AG10803 (cell line): ENCODE data around the gene TP73.
A peak's percentile ranks its signal among the peaks of the same experiment; 100 is the strongest.

ENCODE experiments used
- DNase-seq: peaks from one replicate; pipeline ENCODE4 v3.0.0; 2010; ENCODE audit warnings: low read depth
- H3K4me3 ChIP-seq: 2 replicates; pipeline ENCODE4 v1.5.1; 2011; ENCODE audit warnings: mild to moderate bottlenecking, low read length, control low read depth
- TF ChIP-seq, protein P1 (sequence below): conservative IDR thresholded peaks from 2 replicates; pipeline ENCODE4 v1.5.1; 2011; ENCODE audit warnings: mild to moderate bottlenecking, low read length, control low read depth, inconsistent platforms

Gene TP73

DNA sequence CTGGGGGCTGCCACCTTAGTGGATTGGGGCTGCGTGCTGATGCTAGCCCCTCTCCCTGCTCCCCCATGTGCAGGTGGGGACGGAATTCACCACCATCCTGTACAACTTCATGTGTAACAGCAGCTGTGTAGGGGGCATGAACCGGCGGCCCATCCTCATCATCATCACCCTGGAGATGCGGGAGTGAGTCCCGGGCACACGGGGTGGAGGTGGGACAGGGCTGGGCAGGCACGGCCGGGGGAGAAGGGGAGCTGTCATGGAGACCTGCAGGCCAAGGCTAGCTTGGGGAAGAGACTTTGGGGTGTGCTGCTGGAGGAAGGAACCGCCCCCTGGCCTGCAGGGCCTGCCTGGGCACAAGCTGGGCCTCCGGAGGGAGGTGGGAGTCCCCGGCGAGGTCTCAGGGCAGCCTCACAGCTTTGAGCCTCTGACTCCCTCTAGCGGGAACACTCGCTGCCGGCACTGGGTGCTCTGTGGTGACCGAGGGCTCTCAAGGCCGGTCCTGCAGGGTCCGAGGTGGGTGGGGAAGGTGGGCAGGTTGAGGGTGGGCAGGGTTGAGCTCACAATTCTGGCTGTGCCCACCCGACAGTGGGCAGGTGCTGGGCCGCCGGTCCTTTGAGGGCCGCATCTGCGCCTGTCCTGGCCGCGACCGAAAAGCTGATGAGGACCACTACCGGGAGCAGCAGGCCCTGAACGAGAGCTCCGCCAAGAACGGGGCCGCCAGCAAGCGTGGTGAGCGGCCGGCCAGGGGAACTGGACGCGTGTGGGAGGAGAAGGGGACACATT is 74.9 kb downstream of the TP73 start:
- TF ChIP-seq, protein P1, sequence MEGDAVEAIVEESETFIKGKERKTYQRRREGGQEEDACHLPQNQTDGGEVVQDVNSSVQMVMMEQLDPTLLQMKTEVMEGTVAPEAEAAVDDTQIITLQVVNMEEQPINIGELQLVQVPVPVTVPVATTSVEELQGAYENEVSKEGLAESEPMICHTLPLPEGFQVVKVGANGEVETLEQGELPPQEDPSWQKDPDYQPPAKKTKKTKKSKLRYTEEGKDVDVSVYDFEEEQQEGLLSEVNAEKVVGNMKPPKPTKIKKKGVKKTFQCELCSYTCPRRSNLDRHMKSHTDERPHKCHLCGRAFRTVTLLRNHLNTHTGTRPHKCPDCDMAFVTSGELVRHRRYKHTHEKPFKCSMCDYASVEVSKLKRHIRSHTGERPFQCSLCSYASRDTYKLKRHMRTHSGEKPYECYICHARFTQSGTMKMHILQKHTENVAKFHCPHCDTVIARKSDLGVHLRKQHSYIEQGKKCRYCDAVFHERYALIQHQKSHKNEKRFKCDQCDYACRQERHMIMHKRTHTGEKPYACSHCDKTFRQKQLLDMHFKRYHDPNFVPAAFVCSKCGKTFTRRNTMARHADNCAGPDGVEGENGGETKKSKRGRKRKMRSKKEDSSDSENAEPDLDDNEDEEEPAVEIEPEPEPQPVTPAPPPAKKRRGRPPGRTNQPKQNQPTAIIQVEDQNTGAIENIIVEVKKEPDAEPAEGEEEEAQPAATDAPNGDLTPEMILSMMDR: peak; percentile 44
- no peak for DNase-seq
- no peak overlapping the region for H3K4me3 ChIP-seq

DNA sequence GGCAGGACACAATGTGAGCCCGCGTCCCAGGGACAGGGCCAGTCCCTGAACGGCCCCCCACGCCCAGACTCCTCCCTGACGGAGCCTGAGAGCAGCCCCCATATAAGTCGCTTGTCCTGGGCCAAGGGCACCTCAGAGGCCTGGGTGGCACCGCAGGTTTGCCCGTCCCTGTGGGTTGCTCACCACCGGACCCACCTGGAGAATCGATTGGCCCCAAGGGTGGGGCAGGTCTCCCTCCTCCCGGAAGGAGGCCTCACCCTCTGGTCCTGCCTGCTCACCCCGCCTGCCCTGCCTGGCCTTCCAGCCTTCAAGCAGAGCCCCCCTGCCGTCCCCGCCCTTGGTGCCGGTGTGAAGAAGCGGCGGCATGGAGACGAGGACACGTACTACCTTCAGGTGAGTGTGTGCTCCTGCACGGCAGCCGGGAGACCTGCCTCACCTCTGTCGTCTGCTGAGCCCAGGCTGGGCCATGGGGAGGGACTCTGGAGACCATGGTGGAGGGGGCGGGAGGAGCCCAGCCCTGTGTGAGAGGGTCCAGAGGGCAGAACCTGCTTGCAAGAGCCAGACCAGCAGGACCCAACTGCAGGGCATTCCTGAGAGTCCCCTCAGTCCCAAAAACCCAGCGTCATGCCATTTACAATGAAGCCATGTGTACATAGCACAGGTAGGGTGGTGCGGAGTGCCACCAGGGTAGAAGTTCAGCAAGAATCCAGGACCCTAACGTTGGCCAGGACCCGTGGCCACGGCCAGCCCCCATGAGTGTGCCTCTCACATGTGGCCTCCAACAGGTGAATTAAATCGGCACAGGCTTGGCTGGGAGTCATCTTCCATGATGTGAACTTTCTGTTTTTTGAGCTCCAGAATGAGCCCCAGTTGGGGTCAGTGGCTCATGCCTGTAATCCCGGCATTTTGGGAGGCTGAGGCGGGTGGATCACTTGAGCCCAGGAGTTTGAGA is 75.8 kb downstream of the TP73 start:
- no peak for DNase-seq

DNA sequence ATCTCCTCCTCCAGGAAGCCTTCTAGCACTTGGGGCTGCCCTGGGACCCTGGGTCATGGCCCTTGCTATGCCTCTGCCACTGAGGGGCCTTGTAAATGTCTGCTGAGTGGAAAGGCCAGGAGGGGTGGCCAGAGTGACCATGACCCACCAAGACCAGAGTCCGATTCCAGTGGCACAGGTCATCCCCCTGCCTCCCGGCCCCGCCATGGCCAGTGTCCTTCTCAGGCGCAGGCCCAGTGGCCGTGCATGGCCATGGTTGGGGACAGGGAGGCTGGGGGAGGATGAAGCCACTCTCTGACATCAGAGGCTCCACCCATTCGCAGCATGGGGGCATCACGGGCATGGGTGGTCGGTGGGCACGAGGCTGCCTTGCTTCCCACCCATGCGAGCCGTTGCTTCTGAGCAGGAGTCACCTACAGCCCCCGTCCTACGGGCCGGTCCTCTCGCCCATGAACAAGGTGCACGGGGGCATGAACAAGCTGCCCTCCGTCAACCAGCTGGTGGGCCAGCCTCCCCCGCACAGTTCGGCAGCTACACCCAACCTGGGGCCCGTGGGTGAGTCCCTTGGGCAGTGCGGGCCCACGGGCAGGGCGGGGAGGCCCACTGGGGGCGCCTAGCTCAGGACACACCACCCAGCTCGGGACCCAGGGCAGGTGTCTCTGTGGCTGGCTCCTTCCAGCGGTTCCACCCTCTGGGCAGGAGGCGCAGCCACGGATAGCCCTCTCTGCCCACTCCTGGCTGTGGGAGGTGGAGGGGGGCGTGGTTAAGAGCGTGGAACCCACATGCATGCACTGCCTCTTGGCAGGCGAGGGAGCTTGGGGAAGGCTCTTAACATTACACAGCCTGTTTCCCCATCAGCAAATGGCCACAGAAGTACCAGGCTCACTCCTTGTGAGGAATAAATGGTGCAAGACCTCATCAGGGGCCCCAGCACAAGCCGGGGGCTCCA is 77.6 kb downstream of the TP73 start:
- H3K4me3 ChIP-seq: no peak overlapping the region
- TF ChIP-seq, protein P1: no peak
- DNase-seq: peak; percentile 28

More for the DNA sequence above, 75.8 kb downstream of the TP73 start:
- TF ChIP-seq, protein P1: no peak
- H3K4me3 ChIP-seq: no peak overlapping the region

DNA sequence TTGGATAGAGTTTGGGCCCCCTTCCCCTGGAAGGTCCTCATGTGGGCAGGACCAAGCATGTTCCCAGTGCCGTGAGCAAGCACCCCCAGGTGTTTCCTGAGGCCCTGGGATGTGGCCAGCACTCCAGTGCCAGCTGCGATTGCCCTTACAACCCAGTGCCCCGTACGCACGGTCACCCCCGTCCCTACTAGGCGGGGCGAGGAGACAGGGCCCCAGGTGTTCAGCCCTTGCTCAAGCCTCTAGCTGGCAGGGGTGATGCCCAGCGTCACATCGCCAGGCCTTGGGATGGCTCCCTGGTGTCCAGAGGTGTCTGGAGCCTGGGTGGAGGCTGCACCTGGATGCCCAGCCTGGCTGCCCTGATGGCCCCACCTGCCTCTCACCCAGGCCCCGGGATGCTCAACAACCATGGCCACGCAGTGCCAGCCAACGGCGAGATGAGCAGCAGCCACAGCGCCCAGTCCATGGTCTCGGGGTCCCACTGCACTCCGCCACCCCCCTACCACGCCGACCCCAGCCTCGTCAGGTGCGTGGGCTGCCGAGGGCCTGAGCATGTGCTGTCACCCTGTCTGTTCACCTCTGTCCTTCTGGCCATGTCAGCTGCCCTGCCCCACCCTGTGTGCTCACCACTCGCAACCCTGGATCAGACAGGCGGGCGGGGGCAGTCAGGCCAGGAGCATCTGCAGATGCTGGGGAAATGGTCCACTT is 78.4 kb downstream of the TP73 start:
- no peak for DNase-seq
- TF ChIP-seq, protein P1: no peak
- H3K4me3 ChIP-seq: no peak overlapping the region

DNA sequence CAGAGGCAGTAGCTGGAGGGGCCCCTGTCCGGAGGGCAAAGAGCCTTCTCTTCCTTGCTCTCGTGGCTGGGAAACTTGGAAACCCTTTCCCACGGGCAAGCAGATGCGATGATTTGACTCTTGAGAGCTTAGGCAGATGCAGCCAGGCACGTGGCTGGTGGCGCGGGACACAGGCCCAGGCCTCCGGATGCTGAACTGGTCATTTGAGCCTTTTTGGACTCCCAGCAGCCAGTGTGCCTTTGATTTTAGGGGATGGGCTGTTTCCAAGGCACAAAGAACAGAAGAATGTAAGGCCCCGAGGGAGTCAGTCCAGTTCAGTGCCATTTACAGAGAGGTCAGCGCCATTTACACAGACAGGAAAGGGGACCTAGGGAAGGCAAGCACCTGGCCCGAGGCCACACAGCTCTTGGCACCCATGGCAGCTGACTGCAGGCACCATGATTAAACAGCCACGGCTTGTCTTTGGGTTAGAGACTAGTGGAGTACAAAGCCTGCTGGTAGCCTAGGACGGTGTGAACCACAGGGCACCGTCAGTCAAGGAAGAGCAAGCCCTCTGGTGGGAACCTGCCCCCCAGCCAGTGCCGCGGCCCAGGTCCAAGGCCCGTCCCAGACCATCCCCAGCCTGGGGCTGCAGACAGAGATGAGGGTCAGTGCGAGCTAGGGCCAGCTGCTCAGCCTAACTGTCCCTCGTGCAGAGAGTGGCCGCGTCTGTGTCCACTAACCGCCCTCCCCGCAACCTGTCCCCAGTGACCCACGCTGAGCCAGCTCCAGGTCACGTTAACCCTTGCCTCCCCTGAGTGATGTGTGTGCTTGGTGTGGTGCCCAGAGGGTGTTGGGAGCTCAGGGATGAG is 79.5 kb downstream of the TP73 start:
- TF ChIP-seq, protein P1: no peak
- no peak overlapping the region for H3K4me3 ChIP-seq
- no peak for DNase-seq
